Endometrium (tissue), 2 donors: Measurements from ENCODE around the gene PNPO.
A peak's percentile ranks its signal among the peaks of the same experiment; 100 is the strongest.
"Not testable (repeated sequence)": the region's sequence is repeated elsewhere in the genome, so short reads cannot be mapped to it uniquely, and the experiment has no call there.

ENCODE experiments used
- FAIRE-seq: peaks from 2 replicates; lab custom pipeline; 2012; peaks lifted over from hg19 to GRCh38; lab: Jason Lieb, UNC
- donor health status: control.
- donor health status: control.

PNPO gene

GRCh38 chr17:47918006-47918405, 23.4 kb upstream of the PNPO start:
- FAIRE-seq: no peak

GRCh38 chr17:47918991-47919390, 22.4 kb upstream of the PNPO start:
- FAIRE-seq: no peak

GRCh38 chr17:47919889-47920288, 21.5 kb upstream of the PNPO start:
- not testable (repeated sequence) for FAIRE-seq

- no peak for FAIRE-seq
These were observed 16.3 kb upstream of the PNPO start for GRCh38 chr17:47924785-47925677.

GRCh38 chr17:47925678-47925988, 15.7 kb upstream of the PNPO start:
- no peak for FAIRE-seq

- FAIRE-seq: no peak
These were observed 13.5 kb upstream of the PNPO start for GRCh38 chr17:47927821-47928400.

GRCh38 chr17:47928415-47928814, 13.0 kb upstream of the PNPO start:
- FAIRE-seq: no peak

- FAIRE-seq: no peak
These were observed 12.0 kb upstream of the PNPO start for GRCh38 chr17:47929218-47930000.

GRCh38 chr17:47931848-47932247, 9.5 kb upstream of the PNPO start:
- FAIRE-seq: no peak

GRCh38 chr17:47934856-47935255, 6.5 kb upstream of the PNPO start:
- FAIRE-seq: no peak

- not testable (repeated sequence) for FAIRE-seq
These were observed 5.9 kb upstream of the PNPO start for GRCh38 chr17:47935468-47935867.

GRCh38 chr17:47935961-47936360, 5.4 kb upstream of the PNPO start:
- no peak for FAIRE-seq

GRCh38 chr17:47937941-47938340, 3.4 kb upstream of the PNPO start:
- FAIRE-seq: no peak

GRCh38 chr17:47942096-47942510, 732 bp downstream of the PNPO start:
- no peak for FAIRE-seq

GRCh38 chr17:47942568-47942967, 1.2 kb downstream of the PNPO start:
- FAIRE-seq: no peak

- FAIRE-seq: no peak
These were observed 3.7 kb downstream of the PNPO start for GRCh38 chr17:47945080-47945479.

- FAIRE-seq: no peak
These were observed 4.4 kb downstream of the PNPO start for GRCh38 chr17:47945529-47946508.

- FAIRE-seq: no peak
These were observed 5.1 kb downstream of the PNPO start for GRCh38 chr17:47946516-47946915.

GRCh38 chr17:47946929-47947397, 5.6 kb downstream of the PNPO start:
- FAIRE-seq: peak; percentile 8

- FAIRE-seq: no peak
These were observed 7.4 kb downstream of the PNPO start for GRCh38 chr17:47948706-47949196.

GRCh38 chr17:47949197-47949759, 7.9 kb downstream of the PNPO start:
- no peak for FAIRE-seq
